ENCODE results near the gene AGBL2.
"Not testable (repeated sequence)": the region's sequence is repeated elsewhere in the genome, so short reads cannot be mapped to it uniquely, and the experiment has no call there.

Gene AGBL2, protein sequence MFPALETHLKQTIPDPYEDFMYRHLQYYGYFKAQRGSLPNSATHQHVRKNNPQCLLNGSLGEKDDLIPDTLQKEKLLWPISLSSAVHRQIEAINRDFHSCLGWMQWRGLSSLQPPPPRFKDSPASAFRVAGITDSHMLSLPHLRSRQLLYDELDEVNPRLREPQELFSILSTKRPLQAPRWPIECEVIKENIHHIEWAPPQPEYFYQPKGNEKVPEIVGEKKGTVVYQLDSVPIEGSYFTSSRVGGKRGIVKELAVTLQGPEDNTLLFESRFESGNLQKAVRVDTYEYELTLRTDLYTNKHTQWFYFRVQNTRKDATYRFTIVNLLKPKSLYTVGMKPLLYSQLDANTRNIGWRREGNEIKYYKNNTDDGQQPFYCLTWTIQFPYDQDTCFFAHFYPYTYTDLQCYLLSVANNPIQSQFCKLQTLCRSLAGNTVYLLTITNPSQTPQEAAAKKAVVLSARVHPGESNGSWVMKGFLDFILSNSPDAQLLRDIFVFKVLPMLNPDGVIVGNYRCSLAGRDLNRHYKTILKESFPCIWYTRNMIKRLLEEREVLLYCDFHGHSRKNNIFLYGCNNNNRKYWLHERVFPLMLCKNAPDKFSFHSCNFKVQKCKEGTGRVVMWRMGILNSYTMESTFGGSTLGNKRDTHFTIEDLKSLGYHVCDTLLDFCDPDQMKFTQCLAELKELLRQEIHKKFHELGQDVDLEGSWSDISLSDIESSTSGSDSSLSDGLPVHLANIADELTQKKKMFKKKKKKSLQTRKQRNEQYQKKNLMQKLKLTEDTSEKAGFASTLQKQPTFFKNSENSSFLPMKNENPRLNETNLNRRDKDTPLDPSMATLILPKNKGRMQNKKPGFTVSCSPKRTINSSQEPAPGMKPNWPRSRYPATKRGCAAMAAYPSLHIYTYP

DNA sequence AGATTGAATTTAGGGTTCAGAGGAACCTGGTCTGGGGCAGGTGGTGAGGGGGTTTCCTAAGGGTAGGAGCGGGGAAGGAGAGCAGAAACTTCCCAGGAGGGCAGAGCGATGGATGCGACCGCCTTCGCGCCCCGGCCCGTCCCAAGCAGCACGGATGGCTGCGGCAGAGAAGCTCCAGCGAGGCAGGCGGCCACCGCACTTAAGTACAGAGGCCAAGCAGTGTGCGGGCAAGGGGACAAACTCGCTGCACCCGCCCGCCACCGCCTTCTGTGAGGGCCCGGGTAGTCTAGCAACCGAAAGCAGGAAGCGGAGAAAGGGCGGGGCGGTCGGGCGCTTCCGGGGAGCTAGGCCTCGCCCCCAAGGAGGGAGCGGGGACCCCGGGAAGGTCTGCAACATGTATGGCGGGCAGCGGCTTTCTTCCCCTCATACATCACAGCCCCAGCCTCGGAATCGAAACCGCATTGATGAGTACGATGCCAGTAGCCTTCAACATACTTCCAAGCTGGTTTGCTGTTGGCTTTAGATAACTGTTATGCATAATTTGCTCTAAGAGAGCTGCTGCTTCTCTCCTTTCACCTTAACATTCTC is at the start of gene AGBL2:
AGBL2 (minus strand) TSS at position 288 of the 588 bp plus-strand sequence. CDS start 719 bp downstream, outside the sequence.
- peak; percentile 76 for DNase-seq

DNA sequence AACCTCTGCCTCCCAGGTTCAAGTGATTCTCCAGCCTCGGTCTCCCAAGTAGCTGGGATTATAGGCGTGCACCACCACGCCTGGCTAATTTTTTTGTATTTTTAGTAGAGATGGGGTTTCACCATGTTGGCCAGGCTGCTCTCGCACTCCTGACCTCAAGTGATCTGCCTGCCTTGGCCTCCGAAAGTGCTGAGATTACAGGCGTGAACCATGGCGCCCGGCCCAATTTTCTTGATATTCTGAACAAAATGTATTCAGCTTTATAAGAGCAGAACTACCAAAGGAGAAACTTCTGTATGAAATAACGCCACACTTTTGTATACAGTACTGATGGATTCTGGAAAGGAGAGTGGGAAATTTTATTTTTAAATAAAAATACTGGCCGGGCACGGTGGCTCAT is 44.1 kb upstream of the AGBL2 start:
- not testable (repeated sequence) for DNase-seq

DNA sequence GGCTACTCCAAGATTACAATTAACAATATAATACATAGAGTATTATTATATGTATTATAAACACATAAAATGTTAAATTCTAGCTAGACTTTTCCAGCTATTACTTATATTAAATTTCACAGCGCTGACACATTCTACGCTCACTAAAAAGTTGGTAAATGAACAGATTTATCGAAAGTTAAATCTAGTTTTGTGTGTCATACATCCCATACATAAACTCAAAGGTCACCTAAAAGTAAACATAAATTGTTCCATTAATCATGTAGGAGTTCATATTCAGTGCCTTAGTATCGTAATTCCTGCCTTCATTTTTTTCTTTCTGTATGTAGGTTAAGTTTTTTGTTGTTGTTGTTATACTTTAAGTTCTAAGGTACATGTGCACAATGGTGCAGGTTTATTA is 41.0 kb upstream of the AGBL2 start:
- no peak for DNase-seq

DNA sequence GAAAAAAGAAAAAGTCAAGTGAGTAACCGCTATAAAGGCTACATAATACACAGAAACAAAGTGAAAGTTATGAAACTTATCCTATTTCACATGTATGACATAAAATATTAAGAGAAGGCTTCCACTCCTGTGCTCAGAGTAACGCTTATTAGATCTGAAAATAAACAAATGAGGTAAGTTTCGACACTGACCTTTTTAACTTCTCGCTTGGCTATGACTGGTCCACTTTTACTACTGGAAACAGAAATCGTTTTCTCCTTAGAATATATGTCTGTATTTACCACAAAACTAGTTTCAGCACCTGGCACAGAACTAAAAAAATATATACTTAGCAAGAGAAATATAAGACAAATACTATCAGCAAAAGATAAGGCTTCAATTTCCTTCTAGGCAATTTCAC is 35.6 kb upstream of the AGBL2 start:
- no peak for DNase-seq

DNA sequence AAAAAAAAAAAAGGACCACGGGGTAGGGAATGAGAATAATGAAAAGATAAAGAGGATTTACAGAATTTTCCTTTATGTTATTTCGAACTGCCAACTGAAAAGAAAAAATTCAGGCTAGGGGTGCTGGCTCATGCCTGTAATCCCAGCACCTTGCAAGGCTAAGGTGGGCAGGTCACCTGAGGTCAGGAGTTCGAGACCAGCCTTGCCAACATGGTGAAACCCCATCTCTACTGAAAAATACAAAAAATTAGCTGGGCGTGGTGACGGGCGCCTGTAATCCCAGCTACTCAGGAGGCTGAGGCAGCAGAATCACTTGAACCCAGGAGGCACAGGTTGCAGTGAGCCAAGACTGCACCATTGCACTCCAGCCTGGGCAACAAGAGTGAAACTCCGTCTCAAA is 27.3 kb upstream of the AGBL2 start:
- not testable (repeated sequence) for DNase-seq

DNA sequence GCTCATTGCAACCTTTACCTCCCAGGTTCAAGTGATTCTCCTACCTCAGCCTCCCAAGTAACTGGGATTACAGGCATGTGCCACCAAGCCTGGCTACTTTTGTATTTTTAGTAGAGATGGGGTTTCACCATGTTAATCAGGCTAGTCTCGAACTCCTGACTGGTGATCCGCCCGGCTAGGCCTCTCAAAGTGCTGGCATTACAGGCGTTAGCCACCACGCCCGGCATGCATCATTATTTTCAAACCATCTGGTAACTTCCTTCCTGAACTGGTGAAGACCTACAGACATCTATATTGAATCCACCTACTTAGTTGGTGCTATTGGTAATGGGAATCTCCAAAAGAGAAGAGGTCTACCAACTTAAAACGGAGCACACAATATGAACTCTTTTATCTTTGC is 22.6 kb upstream of the AGBL2 start:
- not testable (repeated sequence) for DNase-seq

DNA sequence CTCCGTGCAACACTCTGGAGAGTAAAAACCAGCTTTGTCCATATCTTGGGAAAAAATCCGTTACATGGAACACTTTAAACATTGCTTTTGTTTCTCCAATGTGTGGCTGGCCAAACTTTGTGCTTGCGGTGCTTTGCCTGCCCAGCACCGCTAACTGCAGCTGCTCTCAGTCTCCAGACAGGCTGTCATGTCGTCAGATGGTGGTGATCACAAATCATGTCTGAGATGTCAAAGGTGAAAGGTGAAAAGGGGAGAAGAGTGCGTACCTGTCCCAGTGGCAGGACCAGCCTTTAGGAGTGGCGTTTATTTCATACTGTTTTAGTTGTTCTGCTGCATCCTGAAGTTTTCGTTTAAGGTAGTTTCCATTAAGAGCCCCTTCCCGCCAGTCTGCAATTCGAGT is 17.1 kb upstream of the AGBL2 start:
- DNase-seq, result no peak

DNA sequence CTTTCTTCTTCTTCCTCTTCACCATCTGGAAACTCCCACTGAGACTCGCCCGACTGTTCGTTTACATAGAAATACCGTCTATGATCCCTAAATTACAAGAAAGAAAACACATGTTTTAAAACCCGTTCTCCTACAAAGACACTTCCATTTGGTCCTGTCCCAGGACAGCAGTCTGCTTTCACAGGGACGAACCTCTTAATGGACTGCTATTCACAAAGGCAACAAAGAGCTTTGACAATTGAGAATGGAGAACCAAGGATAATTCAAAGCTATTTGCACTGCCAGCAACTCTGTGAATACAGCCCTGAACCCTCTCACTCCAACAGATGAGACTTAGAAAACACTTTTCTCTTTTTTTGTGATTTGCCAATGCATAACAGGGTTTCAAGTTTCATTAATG is 16.3 kb upstream of the AGBL2 start:
- DNase-seq, result no peak

DNA sequence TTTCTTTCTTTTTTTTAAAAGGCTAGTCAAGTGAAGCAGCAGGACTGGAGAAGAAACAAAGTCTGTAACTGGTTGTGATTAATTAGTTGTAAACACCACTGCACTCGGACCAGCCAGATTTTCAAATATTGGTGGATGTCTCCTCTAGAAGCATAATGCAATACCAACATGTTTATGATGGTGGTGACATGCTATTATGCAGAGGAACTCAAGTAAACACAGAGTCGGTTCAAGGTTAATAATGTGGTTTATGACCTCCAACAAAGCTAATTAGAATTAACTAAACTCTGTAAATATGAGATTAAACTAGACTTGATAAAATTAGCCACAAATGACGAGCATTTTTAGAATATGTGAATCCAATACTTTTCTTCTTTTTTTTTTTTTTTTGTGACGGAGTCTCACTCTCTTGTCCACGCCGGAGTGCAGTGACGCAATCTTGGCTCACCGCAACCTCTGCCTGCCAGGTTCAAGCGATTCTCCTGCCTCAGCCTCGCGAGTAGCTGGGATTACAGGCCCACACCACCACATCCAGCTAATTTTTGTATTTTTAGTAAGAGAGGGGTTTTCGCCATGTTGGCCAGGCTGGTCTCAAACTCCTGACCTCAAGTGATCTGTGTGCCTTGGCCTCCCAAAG is 11.8 kb upstream of the AGBL2 start:
- no peak for DNase-seq

DNA sequence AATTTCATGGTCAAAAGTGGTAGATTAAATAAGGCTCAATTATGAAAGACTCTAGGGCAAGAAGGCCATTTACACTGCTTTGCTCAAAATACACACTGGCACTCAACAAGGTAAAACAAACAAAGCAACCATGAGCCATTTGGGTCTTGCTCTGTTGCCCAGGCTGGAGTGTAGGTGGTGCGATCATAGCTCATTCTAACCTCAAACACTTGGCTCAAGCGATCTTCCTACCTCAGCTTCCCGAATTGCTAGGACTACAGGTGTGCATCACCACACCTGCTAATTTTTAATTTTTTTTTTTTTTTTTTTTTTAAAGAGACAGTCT is 10.9 kb upstream of the AGBL2 start:
- no peak for DNase-seq

DNA sequence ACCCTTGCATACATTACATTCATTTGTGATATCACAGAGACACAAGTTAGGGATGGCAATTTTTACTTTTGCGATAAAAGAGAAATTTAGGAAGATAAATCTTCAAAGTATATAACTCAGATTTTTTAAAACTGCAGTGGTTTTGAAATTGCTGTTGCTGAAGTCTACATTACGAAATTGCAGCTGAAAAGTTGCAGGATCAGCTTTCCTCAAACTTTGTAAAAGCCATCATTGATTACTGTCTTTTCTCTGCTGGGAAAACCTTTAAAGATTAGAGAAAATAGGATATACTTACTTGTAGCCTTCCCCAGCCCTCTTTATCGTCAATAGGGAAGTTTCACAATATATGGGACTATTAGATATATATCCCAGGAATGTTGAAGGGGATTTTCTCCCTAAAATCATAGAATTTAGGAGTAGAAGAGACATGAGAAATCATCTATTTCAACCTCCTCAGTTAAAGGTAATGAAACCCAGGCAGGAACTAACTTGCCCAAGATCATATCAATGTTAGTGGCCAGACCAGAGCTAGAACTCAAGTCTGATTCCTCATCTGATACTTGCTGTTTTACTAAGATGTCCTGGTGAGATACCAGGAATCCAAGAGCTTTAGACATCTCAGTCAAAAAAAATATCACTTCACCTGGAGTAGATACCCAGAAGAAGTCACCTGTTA is 10.4 kb upstream of the AGBL2 start:
- DNase-seq, result no peak

DNA sequence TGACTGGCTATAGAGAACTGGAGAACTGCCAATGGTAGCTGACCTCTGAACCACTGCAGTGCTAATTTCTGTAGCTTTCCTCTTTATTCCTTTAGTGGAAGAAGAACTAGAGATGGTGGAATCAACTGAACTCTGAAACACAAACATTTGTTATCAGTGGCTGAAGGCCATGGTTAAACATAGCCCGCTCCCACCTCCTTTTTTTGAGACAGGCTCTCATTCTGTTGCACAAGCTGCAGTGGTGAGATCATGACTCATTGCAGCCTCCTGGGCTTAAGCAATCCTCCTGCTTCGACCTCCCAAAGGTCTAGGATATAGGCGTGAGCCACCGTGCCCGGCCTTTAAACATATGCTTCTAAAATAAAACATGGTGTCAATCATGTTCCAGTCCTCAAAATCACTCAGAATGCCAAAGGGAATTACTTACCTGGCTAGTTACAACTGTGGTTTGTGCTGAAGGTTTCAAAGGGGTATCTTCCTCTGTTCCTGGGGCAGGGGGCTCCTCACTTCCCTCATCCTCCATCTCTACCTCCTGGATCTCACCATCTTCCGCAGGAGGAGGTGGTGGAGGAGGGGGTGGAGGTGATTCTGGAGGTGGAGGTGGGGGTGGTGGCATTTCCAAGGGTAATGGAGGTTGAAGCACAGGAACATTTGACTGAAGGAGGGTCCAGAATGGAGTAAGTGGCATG is 9.0 kb upstream of the AGBL2 start:
- DNase-seq, result peak; percentile 5

DNA sequence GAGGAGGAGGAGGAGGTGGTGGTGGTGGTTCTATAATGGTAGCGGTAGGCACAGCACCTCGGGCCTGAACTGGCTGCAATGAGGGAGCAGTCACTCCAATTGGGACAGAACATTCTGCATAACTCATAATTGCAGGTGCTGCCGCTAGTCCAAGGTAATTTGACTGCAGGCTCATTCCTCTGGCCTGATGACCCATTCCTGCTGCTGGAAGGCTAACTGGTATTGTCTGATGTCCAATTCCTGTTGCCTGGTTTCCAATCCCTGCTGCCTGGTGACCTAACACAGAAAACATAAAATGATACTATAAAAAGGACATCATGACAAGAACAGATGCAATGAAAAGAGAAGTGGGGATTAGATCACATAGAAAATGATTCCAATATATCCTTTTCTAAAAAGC is 7.9 kb upstream of the AGBL2 start:
- DNase-seq, result no peak

DNA sequence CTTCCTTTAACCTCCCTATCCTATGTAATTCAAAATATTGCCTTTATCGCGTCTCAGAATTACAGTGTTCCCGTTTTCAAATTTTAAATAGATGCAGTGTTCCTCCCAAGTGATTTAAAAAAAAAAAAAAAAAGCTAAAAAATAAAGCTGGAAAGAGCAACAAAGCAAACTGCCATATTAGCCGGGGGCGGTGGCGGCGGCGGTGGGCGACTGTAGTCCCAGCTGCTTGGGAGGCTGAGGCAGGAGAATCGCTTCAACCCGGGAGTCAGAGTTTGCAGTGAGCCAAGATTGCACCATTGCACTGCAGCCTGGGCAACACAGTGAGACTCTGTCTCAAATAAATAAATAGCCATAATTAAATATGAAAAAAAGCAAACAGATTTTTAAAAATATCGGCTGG is 5.5 kb upstream of the AGBL2 start:
- DNase-seq, result no peak

DNA sequence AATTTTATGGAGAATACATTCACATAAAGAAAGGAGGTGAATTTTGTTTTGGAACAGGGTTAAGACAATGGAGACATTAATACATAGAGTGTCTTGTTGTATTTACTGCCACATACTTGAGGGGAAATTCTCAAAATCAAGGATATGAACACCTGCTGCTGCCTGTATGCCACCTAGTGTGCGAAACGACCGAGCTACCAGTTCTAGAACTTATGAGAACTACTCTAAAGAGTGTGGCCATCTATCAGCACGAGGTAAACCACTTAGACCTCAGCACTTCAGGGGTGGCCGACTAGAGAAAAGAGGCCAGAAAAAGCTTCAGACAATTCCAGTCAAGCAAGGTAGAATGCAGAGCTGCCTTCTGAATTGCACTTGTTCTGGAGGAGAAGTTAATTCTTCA is 1.5 kb upstream of the AGBL2 start:
- no peak for DNase-seq

DNA sequence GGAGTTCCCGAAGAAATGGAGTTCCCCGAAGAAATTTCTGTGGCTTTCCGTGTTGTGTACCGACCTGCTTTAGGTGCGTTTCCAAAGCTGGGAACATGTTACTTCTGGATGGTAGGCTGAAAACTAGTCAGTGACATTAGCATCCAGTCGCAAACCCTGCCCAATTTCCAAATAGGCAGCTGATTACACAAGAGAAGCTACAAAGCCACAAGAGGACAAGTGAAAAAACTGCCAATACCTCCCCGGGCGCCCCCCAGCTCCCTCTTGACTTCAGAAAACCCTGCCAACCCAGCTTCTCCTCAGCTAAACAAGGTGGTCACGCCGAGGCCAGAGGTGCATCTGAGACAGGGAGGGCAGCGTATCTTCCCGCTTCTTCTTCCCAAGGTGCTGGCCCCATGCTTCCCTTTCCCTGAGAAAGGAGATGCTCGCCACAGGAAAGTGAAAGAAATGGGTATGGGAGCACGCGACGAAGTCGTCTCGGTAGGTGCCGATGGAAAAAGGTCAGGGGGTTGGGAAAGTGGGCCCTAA is 551 bp downstream of the AGBL2 start:
- peak; percentile 7 for DNase-seq

DNA sequence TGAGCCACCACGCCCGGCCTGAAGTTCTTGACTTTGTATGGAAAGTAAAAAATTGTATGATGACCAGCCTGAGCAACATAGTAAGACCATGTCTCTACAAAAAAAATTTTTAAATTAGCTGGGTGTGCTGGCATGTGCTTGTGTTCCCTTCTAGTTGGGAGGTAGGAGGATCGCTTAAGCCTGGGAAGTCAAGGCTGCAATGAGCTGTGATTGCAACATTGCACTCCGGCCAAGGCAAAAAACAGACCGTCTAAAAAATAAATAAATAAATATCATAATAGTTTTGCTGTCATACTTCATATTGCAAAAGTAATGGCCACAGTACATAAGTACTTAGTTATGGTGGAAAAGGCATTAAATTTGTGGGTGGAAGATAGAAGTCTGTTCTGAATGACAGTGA is 3.4 kb downstream of the AGBL2 start:
- no peak for DNase-seq

DNA sequence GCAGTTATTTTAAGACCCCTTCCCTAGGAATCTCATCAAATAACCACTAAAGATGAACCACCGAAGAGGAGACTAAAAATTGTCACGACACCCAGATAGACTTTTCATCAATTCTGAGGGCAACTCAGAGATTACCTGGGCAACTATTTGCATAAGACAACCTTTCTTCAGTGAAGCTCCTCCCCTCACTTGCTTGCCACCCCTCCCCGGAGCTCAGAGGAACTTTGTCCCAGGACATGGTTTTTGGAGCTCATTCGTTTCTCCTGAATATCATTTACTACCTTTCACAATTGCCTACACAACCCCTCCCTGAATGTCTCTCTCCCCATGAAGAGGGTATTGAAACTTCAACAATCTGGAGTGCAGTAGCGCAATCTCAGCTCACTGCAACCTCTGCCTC is 3.9 kb downstream of the AGBL2 start:
- DNase-seq, result no peak

DNA sequence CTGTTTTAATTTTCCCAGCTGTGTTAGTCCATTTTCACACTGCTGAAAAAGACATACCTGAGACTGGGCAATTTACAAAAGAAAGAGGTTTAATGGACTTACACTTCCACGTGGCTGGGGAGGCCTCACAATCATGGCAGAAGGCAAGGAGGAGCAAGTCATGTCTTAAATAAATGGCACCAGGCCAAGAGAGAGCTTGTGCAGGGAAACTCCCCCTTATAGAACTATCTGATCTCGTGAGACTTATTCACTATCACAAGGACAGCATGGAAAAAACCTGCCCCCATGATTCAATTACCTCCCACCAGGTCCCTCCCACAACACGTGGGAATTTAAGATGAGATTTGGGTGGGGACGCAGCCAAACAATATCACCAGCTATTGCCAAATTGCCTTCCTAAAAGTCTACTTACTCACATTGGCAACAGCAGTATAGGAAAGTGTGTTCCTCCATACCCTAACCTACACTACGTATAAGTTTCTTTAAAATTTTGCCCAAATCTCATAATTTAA is 7.8 kb downstream of the AGBL2 start:
- DNase-seq, result not testable (repeated sequence)

DNA sequence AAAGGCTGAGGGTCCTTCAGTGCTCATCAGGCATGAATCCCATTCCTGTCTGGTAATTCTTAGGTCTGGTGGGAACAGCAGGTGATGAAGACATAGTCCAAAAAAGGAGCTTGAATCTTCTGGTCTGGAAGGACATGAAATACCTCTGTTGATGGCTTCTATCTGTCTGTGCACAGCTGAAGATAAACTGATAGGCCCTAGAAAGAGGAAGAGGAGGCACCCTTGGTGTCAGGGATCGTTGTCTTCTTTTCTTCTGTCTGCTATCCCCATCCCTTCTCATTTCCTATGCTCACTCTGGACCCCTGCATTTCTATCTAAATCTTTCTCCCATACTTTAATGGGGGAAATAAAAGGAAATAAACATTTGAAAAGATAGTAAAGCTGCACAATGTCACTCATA is 9.4 kb downstream of the AGBL2 start:
- DNase-seq, result no peak

DNA sequence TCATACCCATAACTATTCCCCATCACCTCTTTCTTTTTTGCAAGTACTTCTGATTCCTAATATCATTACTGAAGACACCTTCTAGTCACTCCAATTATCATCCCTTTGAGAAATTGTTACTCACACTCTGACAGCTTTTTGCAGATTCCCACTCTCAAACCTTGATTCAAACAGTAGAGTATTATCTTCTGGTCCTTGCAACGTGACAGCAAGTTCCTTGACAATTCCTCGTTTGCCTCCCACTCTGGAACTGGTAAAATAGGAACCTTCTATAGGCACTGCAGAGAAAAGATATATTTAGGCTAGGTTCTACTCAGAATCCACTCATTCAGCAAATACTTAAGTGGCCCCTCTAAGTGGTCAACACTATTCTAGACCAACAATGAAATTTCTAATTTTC is 23.2 kb downstream of the AGBL2 start:
- no peak for DNase-seq

DNA sequence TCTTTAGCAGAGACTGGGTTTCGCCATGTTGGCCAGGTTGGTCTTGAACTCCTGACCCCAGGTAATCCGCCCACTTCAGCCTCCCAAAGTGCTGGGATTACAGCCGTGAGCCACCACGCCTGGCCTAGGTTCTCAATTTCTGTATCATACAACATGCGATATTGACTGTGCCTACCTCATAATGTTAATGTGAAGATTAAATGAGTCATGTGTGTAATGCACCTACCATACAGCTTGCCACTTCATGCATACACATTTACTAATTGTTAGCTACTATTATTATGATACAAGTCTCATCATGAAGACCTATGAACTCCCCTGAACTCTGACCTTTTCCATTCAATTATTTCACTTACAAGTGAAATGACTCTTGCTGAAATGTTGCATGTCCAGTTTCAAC is 25.7 kb downstream of the AGBL2 start:
- no peak for DNase-seq
